KMS-11 (cell line): ENCODE data around the gene HAUS1.
"Not testable (repeated sequence)": the region's sequence is repeated elsewhere in the genome, so short reads cannot be mapped to it uniquely, and the experiment has no call there.

Source experiments
- H2AFZ ChIP-seq: fragments of 200-600 bp; sonication (generic); 2 replicates; pipeline ENCODE4 v1.6.1; 2016; ENCODE audit warnings: antibody characterized with exemption, mixed run types, low read depth
- H3K27ac ChIP-seq: fragments of 200-600 bp; sonication (generic); 2 replicates; pipeline ENCODE4 v1.6.1; 2016; ENCODE audit warnings: mild to moderate bottlenecking, mixed run types
- H3K27me3 ChIP-seq: fragments of 200-600 bp; sonication (generic); 2 replicates; pipeline ENCODE4 v1.6.1; 2017; ENCODE audit warnings: mild to moderate bottlenecking, low read depth, mixed run types, moderate library complexity; ENCODE audit not compliant: insufficient read depth
- H3K36me3 ChIP-seq: fragments of 200-600 bp; sonication (generic); 2 replicates; pipeline ENCODE4 v1.6.1; 2017; ENCODE audit warnings: mild to moderate bottlenecking, mixed run types; ENCODE audit not compliant: insufficient read depth
- H3K4me1 ChIP-seq: fragments of 200-600 bp; sonication (generic); 2 replicates; pipeline ENCODE4 v1.6.1; 2016; ENCODE audit warnings: mild to moderate bottlenecking, low read depth, mixed run types; ENCODE audit not compliant: poor library complexity, severe bottlenecking
- H3K4me2 ChIP-seq: fragments of 200-600 bp; sonication (generic); 2 replicates; pipeline ENCODE4 v1.7.0; 2016; ENCODE audit warnings: mild to moderate bottlenecking, mixed run types
- H3K4me3 ChIP-seq: fragments of 200-600 bp; sonication (generic); IDR thresholded peaks from 2 replicates; pipeline ENCODE4 v1.6.1; 2017; ENCODE audit warnings: low read depth, low read length, mixed read lengths; ENCODE audit not compliant: insufficient read depth
- H3K79me2 ChIP-seq: fragments of 200-600 bp; sonication (generic); 2 replicates; pipeline ENCODE4 v1.6.1; 2016; ENCODE audit warnings: low read depth, mixed run types; ENCODE audit not compliant: insufficient read depth
- H3K9ac ChIP-seq: fragments of 200-600 bp; sonication (generic); 2 replicates; pipeline ENCODE4 v1.6.1; 2016; ENCODE audit warnings: mild to moderate bottlenecking, mixed run types
- H4K20me1 ChIP-seq: fragments of 200-600 bp; sonication (generic); 2 replicates; pipeline ENCODE4 v1.6.1; 2016; ENCODE audit warnings: mild to moderate bottlenecking, mixed run types; ENCODE audit not compliant: insufficient read depth
- CTCF ChIP-seq: fragments of 200-600 bp; sonication (generic); conservative IDR thresholded peaks from 2 replicates; pipeline ENCODE4 v1.6.1; 2017; ENCODE audit warnings: low read depth, mild to moderate bottlenecking, antibody characterized with exemption, low read length, moderate library complexity, mixed read lengths

HAUS1 gene

GRCh38 chr18:46130061-46130460 lies 25.9 kb downstream of the HAUS1 start:
- Histone ChIP-seq H3K4me1 (no peaks in the 10 kb centered on the region), H3K36me3 (peaks cover 4% of the 10 kb centered on the region; the same call in 1 of the 2 replicates), H3K79me2 (no peaks in the 10 kb centered on the region), H3K27me3 (no peaks in the 10 kb centered on the region), H3K4me2 (no peak overlapping the region), H3K9ac (no peak overlapping the region), H2AFZ (no peak overlapping the region), H3K27ac (no peak overlapping the region), H3K4me3 (no peak overlapping the region), H4K20me1 (no peaks in the 10 kb centered on the region)
- no peak for TF ChIP-seq CTCF

- H3K27me3 ChIP-seq, H3K9ac ChIP-seq, H3K4me1 ChIP-seq, H3K79me2 ChIP-seq, H3K36me3 ChIP-seq, H4K20me1 ChIP-seq, H3K27ac ChIP-seq, H2AFZ ChIP-seq, H3K4me2 ChIP-seq, H3K4me3 ChIP-seq: not testable (repeated sequence)
These were observed 26.4 kb downstream of the HAUS1 start for GRCh38 chr18:46130549-46130948.

- no peak overlapping the region for H3K4me2 ChIP-seq
- no peaks in the 10 kb centered on the region for H3K79me2 ChIP-seq
- H3K9ac ChIP-seq = no peak overlapping the region
- H3K36me3 ChIP-seq = no peaks in the 10 kb centered on the region
- H4K20me1 ChIP-seq = no peaks in the 10 kb centered on the region
- no peak overlapping the region for H3K27ac ChIP-seq
- H3K4me3 ChIP-seq = no peak overlapping the region
- no peak overlapping the region for H2AFZ ChIP-seq
- no peaks in the 10 kb centered on the region for H3K4me1 ChIP-seq
- no peaks in the 10 kb centered on the region for H3K27me3 ChIP-seq
- no peak for TF ChIP-seq CTCF
These were observed 29.3 kb downstream of the HAUS1 start for GRCh38 chr18:46133534-46133933.

- no peak overlapping the region for H3K27ac ChIP-seq
- H3K9ac ChIP-seq = no peak overlapping the region
- no peaks in the 10 kb centered on the region for H3K79me2 ChIP-seq
- no peak overlapping the region for H2AFZ ChIP-seq
- no peak overlapping the region for H3K4me2 ChIP-seq
- H4K20me1 ChIP-seq = no peaks in the 10 kb centered on the region
- H3K4me1 ChIP-seq = no peaks in the 10 kb centered on the region
- no peak overlapping the region for H3K4me3 ChIP-seq
- no peaks in the 10 kb centered on the region for H3K27me3 ChIP-seq
- H3K36me3 ChIP-seq = no peaks in the 10 kb centered on the region
- no peak for TF ChIP-seq CTCF
These were observed 30.9 kb downstream of the HAUS1 start for GRCh38 chr18:46134920-46135675.

GRCh38 chr18:46140173-46140572 lies 36.0 kb downstream of the HAUS1 start:
- no peaks in the 10 kb centered on the region for H4K20me1 ChIP-seq
- H3K79me2 ChIP-seq = no peaks in the 10 kb centered on the region
- H3K27ac ChIP-seq = no peak overlapping the region
- H3K27me3 ChIP-seq = no peaks in the 10 kb centered on the region
- no peaks in the 10 kb centered on the region for H3K4me1 ChIP-seq
- H2AFZ ChIP-seq = no peak overlapping the region
- TF ChIP-seq CTCF = no peak
- no peak overlapping the region for H3K4me3 ChIP-seq
- no peak overlapping the region for H3K9ac ChIP-seq
- H3K36me3 ChIP-seq = no peaks in the 10 kb centered on the region
- no peak overlapping the region for H3K4me2 ChIP-seq
